WI38 (cell line): ENCODE data around the gene TRIM36.

ENCODE experiments used
- H3K4me3 ChIP-seq: 2 replicates; pipeline ENCODE4 v1.5.1; 2011; ENCODE audit warnings: low read depth, mild to moderate bottlenecking, control low read depth, low read length
- TF ChIP-seq, protein P1 (sequence below): IDR thresholded peaks from 2 replicates; pipeline ENCODE4 v1.5.1; 2012; ENCODE audit warnings: low read depth, mild to moderate bottlenecking, control low read depth, low read length

The TRIM36 gene, protein sequence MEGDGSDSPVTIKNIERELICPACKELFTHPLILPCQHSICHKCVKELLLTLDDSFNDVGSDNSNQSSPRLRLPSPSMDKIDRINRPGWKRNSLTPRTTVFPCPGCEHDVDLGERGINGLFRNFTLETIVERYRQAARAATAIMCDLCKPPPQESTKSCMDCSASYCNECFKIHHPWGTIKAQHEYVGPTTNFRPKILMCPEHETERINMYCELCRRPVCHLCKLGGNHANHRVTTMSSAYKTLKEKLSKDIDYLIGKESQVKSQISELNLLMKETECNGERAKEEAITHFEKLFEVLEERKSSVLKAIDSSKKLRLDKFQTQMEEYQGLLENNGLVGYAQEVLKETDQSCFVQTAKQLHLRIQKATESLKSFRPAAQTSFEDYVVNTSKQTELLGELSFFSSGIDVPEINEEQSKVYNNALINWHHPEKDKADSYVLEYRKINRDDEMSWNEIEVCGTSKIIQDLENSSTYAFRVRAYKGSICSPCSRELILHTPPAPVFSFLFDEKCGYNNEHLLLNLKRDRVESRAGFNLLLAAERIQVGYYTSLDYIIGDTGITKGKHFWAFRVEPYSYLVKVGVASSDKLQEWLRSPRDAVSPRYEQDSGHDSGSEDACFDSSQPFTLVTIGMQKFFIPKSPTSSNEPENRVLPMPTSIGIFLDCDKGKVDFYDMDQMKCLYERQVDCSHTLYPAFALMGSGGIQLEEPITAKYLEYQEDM

DNA sequence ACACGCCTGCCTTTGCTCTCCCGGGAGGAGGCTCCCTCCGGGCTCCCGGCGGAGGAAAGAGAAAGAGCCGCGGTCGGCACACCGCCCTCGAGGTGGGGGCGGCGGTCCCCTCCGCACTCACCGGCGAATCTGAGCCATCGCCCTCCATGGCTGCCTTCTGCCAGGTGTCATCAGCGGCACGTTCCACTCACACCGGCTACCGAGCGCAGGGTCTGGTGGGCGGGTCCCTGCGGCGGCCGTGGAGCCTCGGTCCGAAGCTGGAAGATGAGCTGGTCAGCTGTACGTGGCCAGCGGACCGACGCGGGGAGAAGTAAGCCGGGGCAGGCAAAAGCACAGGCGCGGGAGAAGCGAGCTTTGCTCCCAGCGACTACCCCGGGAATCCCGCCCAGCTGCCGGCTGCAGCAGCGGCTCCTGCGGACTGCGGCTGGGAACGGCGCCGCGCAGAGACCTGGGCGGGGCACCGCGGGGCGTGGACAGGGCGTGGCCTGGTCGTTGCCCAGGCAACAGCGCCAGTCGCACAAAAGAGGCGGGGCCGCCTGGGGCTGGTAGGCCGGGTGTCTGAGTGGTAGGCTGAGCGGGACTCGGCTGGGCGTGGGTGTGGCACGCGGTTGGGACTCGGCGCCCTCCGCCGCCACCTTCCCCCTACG lies at the start of gene TRIM36:
TRIM36 (minus strand) TSS at position 422 of the 647 bp plus-strand sequence; CDS start at position 148, 274 bp downstream.
- TF ChIP-seq, protein P1, sequence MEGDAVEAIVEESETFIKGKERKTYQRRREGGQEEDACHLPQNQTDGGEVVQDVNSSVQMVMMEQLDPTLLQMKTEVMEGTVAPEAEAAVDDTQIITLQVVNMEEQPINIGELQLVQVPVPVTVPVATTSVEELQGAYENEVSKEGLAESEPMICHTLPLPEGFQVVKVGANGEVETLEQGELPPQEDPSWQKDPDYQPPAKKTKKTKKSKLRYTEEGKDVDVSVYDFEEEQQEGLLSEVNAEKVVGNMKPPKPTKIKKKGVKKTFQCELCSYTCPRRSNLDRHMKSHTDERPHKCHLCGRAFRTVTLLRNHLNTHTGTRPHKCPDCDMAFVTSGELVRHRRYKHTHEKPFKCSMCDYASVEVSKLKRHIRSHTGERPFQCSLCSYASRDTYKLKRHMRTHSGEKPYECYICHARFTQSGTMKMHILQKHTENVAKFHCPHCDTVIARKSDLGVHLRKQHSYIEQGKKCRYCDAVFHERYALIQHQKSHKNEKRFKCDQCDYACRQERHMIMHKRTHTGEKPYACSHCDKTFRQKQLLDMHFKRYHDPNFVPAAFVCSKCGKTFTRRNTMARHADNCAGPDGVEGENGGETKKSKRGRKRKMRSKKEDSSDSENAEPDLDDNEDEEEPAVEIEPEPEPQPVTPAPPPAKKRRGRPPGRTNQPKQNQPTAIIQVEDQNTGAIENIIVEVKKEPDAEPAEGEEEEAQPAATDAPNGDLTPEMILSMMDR = no peak
- H3K4me3 ChIP-seq = peak within 1 kb of the TSS; percentile 78

DNA sequence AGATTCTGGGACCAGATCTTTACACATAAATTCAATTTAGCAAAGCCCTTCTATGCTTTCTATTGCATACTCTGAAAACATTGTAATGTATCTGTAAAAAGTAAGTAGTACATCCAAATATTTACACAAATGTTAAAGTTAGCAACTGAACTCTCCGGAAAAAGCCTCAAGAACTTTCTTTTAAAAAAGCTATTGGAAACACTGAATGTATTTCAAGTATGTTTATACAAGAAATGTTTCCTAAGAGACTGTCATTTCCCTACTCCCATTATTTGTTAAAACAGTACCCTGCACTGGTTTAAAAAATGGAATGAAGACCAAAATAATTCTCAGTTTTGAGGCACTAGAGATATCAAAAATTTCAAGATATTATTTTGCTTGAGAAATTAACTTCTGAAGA lies 44.8 kb upstream of the TRIM36 start:
- H3K4me3 ChIP-seq = no peak overlapping the region
- TF ChIP-seq, protein P1 = no peak

DNA sequence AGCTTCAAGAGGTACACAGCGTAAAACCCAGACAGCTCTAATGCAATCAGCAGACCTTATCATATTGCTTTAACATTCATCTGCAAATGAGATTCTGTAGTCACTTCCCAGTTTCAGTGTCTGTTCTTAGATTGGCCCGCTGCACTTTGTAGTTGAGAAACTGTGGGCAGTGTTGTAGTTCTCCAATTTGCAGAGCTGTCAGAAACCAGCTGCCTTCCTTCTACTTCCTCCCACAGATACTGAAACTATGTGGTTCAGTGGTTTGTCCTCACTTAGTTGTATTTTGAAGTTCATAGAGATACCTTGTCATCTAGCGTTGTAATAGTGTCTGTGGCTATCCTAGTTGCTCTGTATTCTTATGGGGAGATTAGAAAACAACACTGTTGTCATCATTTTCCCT lies 39.6 kb upstream of the TRIM36 start:
- no peak overlapping the region for H3K4me3 ChIP-seq
- TF ChIP-seq, protein P1 = no peak

DNA sequence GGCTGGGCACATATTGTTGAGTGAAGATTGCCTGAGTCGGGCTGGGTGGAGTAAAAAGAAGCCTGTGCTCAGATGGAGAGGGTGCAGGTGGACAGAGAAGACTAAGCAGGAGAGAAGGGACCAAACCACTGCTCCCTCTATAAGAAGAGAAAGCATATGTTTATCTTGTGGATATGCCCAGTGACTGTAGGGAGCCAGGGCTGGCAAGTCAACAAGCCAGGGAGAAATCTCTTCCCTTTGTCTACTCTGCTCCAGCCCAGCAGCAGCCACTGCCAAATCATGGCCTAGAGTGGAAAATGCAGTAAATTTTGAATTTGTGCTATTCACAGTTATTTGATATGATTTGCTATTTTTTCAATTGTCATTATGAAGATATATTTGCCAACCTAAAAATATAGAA lies 33.2 kb upstream of the TRIM36 start:
- no peak overlapping the region for H3K4me3 ChIP-seq
- TF ChIP-seq, protein P1 = no peak

DNA sequence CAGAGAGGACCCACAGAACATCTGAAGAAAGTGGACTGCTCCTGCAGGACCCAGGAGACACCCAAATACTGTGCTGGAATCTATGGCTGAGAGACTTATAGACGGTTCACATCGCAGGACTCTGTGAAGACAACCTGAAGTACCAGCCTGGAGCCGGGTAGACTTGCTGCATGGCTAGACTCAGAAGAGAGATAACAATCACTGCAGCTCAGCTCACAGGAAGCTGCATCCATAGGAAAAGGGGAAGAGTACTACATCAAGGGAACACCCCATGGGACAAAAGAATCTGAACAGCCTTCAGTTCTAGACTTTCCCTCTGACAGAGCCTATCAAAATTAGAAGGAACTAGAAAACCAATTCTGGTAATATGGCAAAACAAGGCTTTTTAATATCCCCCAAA lies 26.5 kb upstream of the TRIM36 start:
- no peak overlapping the region for H3K4me3 ChIP-seq
- TF ChIP-seq, protein P1 = no peak

DNA sequence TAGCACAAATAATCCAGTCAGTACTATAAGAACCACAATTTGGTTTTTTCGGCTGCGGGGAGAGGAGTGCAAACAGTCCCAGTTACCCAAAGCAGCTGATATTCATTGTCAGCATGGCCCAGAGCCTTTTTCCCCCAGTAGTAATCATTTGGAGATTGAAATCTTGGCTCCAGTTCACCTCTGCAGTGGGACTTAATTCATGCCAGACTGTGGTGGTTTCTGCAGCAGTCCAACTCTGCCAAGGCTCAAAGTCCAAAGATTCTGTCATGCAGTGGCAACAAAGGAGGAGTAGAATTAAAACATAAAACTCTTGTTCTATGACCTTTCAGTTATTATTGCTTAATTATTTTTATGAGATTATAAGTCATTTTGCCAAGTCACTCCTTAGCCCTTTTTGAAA lies 25.0 kb upstream of the TRIM36 start:
- no peak overlapping the region for H3K4me3 ChIP-seq
- TF ChIP-seq, protein P1 = no peak
